ENCODE data around the gene CEBPA. TPM values are rescaled to one million over a fixed set of nuclear protein-coding genes. Genes with fewer than 3 reads are reported as not detected.

CEBPA gene
- total RNA-seq, 2 experiments from 2014 or later: 2.1 to 2.5 TPM

DNA sequence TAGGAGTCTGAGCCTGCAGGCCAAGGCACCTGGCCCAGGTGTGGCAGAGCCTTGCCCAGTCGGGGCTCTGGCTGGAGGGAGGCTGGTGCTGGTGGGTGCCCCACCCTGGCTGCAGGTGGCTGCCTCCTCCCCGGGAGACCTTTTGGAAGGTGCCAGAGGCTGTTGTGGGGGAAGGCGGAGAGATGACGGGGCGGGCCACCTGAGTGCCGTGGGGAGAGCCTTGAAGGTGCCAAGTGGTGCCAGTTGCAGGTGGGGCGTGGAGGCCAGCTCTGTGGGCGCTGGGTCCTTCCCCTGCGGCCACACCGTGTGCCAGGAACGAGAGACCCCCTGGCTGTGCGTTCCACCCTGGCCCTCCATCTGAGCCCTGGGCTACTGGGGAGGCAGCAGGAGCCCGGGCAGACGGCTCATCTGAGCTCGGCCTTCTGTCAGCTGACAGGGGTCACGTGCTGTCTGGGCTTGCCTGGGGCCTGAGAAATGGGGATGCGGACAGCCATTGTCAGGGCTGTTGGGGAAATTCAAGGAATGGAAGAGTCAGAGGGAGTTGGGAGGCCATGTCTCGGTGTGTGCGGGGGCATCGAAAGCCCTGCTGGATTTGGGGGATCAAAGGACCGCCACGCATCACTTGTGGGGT is 20.9 kb downstream of the CEBPA start:
- DNase-seq (ENCODE audit: low spot score): no peak
- no peak overlapping the region for H3K27ac ChIP-seq (ENCODE audit: low read depth, low read length, poor library complexity, severe bottlenecking)
- ChIA-PET CTCF (ENCODE audit: unreplicated experiment) (no interaction called here), POLR2A (no interaction called here)
- no peak overlapping the region for H3K4me3 ChIP-seq (ENCODE audit: low read depth, low read length, poor library complexity, severe bottlenecking)
- H3K4me1 ChIP-seq (ENCODE audit: insufficient read depth, low read length, poor library complexity, severe bottlenecking): no peaks in the 10 kb centered on the region
- no peak overlapping the region for H2AFZ ChIP-seq (ENCODE audit: low read length)
- H3K9me3 ChIP-seq (ENCODE audit: low read length): no peaks in the 10 kb centered on the region
- H3K9me2 ChIP-seq (ENCODE audit: insufficient read depth, low read length): no peaks in the 10 kb centered on the region
- no peak overlapping the region for H3K4me2 ChIP-seq (ENCODE audit: low read length)
- intact Hi-C loops (cut with micrococcal nuclease; ENCODE audit: unreplicated experiment): no loop called here
- TF ChIP-seq, protein P1, sequence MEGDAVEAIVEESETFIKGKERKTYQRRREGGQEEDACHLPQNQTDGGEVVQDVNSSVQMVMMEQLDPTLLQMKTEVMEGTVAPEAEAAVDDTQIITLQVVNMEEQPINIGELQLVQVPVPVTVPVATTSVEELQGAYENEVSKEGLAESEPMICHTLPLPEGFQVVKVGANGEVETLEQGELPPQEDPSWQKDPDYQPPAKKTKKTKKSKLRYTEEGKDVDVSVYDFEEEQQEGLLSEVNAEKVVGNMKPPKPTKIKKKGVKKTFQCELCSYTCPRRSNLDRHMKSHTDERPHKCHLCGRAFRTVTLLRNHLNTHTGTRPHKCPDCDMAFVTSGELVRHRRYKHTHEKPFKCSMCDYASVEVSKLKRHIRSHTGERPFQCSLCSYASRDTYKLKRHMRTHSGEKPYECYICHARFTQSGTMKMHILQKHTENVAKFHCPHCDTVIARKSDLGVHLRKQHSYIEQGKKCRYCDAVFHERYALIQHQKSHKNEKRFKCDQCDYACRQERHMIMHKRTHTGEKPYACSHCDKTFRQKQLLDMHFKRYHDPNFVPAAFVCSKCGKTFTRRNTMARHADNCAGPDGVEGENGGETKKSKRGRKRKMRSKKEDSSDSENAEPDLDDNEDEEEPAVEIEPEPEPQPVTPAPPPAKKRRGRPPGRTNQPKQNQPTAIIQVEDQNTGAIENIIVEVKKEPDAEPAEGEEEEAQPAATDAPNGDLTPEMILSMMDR (conservative IDR thresholded peaks at IDR 0.05; ENCODE audit: low read length): no peak
- no peak for TF ChIP-seq EZH2phosphoT487 (IDR thresholded peaks at IDR 0.05; ENCODE audit: borderline replicate concordance, low read depth, low read length)
- BruUV-seq (replicated peaks): no TSS peak
- no peaks in the 10 kb centered on the region for H3K79me2 ChIP-seq (ENCODE audit: insufficient read depth, low read depth, low read length)
- no peaks in the 10 kb centered on the region for H4K20me1 ChIP-seq (ENCODE audit: insufficient read depth, low read length)
- H3K36me3 ChIP-seq (ENCODE audit: insufficient read depth, low read length): no peaks in the 10 kb centered on the region

DNA sequence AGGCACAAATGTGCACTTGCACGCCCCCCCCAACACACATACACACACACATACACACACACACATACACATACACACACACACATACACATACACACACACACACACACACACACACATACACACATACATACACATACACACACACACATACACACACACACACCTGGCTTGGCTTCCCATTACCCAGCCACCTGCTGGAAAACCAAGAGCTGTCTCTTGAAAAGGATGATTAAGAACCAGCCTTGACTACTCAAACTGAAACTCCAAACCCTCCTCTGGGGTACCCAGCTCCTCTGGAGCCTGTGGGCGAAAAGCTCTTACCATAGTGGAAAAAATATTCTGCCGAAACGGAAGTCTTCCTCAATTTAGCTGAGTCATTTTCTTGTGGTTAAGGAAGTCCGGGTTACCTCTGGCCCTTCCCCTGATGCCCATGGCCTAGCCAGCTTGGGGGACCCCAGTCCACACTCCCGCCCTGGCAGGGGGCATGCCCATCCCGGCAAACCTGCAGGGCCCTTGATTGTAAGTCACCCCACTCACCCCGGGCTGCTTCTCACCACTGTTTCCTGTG is 21.9 kb downstream of the CEBPA start:
- intact Hi-C loops (cut with micrococcal nuclease; ENCODE audit: unreplicated experiment): no loop called here
- no peaks in the 10 kb centered on the region for H3K9me3 ChIP-seq (ENCODE audit: low read length)
- H3K4me3 ChIP-seq (ENCODE audit: low read depth, low read length, poor library complexity, severe bottlenecking): no peak overlapping the region
- H3K27ac ChIP-seq (ENCODE audit: low read depth, low read length, poor library complexity, severe bottlenecking): no peak overlapping the region
- H3K79me2 ChIP-seq (ENCODE audit: insufficient read depth, low read depth, low read length): no peaks in the 10 kb centered on the region
- ChIA-PET CTCF (ENCODE audit: unreplicated experiment) (no interaction called here), POLR2A (no interaction called here)
- no peaks in the 10 kb centered on the region for H4K20me1 ChIP-seq (ENCODE audit: insufficient read depth, low read length)
- DNase-seq (ENCODE audit: low spot score): no peak
- BruUV-seq (replicated peaks): no TSS peak
- no peak overlapping the region for H3K4me2 ChIP-seq (ENCODE audit: low read length)
- TF ChIP-seq, protein P1 (conservative IDR thresholded peaks at IDR 0.05; ENCODE audit: low read length): no peak
- TF ChIP-seq EZH2phosphoT487 (IDR thresholded peaks at IDR 0.05; ENCODE audit: borderline replicate concordance, low read depth, low read length): no peak
- no peaks in the 10 kb centered on the region for H3K36me3 ChIP-seq (ENCODE audit: insufficient read depth, low read length)
- no peak overlapping the region for H2AFZ ChIP-seq (ENCODE audit: low read length)
- H3K9me2 ChIP-seq (ENCODE audit: insufficient read depth, low read length): no peaks in the 10 kb centered on the region
- H3K4me1 ChIP-seq (ENCODE audit: insufficient read depth, low read length, poor library complexity, severe bottlenecking): no peaks in the 10 kb centered on the region

Measured in OCI-LY7 (cell line).